COLO829 (cell line): ENCODE results near the gene TMPRSS11E.
"Not testable (repeated sequence)": the region's sequence is repeated elsewhere in the genome, so short reads cannot be mapped to it uniquely, and the experiment has no call there.

Source experiments
- DNase-seq: peaks from one replicate; pipeline ENCODE4 v3.0.0; 2012; ENCODE audit warnings: low spot score

Gene TMPRSS11E

DNA sequence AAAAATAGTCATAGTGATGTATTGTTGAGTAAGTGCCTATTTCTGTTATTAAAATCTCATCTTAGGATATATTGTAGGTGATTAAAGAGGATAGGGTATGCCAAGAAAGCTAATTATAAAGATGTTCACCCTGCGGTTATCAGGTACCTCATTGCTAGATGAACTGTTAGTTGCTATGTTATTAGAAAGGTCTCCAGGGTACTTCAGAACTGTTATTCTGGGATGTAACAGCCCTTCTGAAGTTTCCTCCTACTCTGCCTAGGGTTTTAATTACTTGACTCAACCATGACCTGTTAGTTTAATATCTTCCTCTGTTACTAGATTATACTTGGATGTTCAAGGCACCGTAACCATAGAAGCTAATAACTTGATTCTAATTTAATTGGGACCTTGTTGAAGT, 15.4 kb downstream of the TMPRSS11E start:
- no peak for DNase-seq

DNA sequence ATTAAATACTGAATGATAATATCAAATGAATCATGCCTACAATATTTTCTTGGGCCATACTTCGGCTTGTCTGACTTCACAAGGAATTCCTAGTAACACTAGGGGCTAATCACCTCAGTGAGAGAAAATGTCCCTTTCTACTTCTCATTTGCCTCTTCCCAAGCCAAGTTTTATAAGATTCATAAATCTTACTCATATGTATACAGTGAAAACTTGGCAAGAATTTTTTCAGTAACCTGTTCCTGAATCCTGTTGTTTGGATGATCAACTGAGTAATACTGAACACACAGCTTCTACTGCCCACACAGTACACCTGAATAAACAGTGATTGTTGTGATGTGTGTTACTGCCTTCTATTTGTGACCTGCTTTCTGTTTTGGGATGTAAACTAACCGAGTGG, 16.5 kb downstream of the TMPRSS11E start:
- DNase-seq: no peak

DNA sequence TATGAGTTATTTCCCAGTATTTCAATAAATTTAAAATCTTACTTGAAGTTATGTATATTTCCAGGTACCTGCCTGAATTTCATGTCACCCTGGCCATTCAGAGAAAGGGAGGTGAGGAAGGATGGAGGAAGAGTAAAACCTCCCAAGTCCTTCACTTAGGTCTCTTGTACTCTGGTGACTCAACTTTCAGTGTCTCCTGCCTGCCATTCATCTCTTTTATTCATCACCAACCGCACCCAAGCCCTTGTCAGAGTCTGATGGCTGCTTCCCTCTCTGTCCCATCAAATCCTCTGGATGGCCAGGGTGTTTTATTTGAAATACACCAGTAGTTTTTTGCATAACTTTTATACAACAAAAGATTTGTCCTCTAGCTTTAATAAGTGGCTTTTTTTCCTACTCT, 17.8 kb downstream of the TMPRSS11E start:
- no peak for DNase-seq

DNA sequence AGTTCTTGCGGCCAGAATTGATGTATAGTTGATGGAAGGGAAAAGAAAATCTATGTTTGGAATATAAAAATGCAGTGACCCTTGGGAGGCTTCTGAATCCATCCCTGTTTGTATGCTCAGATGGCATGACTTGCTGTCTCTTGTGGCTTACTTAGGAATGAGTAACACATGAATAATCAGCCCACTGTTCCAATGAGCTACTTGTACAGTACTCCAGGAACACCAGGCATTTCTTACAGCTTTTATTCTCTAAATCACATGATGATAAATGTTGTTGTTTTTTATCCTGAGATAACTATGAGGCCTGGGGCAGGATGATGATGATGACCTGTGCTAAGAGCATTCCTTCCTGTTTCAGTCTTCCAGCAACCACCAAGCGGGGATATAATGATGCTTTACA, 18.9 kb downstream of the TMPRSS11E start:
- peak; percentile 90 for DNase-seq

DNA sequence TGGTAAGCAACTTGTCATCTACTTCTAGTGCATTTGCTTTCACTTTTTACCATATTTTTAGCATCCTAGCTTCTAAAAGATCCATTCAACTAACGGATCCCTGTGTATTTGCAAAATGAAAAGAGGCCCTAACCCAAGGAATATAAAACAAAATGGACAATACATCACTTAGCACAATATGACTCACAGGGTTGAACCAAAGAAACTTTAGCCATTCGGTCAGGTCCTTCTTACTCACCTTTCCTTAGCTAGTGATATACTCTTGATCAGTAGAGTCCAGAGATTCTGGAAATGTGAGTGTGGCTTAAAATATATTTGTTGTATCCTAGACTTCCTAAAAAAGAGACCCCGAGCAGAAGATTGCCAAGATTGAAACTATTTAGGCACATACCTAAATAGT, 19.5 kb downstream of the TMPRSS11E start:
- no peak for DNase-seq

DNA sequence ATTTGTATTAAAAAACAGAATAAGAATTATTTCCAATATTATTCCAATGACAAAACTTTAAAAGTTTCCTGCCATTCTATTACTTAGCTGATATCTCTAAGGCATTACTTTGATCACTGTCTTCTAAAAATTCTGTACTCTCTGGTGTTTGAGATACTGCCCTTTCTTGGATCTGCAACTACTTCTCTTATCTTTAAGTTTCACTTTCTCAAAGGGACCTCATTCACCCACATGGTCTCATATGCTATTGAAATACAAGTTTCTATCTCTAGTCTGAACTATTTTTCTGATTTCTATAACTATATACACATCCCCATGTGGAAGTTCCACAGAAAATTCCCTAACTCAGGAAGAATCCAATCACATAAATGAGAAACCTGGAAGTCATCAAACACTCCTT, 22.2 kb downstream of the TMPRSS11E start:
- no peak for DNase-seq

DNA sequence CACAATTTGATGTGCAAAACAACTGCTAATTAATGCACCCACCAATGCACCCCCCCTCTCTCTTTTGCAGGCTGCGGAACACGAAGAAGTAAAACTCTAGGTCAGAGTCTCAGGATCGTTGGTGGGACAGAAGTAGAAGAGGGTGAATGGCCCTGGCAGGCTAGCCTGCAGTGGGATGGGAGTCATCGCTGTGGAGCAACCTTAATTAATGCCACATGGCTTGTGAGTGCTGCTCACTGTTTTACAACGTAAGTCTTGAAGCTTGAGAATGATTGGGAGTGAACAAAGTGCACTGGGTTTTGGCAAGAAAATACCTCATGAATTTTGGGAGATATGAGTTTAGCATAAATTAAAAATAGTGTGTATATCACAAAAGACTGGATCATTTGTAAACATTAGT, 28.9 kb downstream of the TMPRSS11E start:
- no peak for DNase-seq

DNA sequence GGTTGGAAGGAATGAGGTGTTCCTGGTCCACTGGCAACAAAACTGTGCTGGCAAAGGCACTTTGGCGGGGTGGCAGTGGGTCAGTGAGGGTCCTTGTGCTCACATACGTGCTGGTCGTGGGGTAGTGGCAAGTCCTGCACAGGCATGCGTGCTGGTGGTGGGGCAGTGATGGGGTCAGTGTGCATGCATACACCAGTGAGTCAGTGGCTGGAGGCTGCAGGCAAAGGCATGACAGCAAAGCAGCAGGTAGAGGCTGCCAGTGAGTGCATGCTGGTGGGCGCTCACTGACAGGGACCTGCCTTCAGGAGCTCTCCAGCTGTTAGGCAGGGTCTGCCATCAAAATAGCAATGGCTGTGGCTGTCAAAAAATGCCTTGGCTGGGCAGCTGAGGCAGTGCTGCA, 42.1 kb downstream of the TMPRSS11E start:
- DNase-seq: no peak

DNA sequence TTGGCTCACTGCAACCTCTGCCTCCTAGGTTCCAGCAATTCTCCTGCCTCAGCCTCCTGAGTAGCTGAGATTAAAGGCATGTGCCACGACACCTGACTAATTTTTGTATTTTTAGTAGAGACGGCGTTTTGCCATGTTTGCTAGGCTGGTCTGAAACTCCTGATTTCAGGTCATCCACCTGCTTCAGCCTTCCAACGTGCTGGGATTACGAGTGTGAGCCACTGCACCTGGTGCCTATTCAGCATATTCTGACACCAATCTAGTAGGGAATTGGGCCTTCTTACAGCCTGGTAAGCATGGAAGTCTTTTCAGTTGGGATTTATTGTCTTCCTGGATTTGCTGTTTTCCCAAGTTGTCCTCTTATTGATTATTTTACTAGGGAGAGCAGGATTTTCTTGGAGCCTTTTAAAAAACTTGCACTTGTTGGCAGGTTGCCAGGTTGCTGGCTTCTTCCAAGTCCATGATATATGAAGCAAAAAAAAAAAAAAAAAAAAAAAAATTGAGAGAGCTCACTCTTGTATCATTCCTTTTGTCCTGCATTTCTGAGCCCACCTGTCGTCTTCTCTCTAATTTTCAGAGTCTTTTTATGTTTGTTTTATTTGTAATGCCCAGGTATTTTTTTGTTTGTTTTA, 43.7 kb downstream of the TMPRSS11E start:
- DNase-seq: no peak

DNA sequence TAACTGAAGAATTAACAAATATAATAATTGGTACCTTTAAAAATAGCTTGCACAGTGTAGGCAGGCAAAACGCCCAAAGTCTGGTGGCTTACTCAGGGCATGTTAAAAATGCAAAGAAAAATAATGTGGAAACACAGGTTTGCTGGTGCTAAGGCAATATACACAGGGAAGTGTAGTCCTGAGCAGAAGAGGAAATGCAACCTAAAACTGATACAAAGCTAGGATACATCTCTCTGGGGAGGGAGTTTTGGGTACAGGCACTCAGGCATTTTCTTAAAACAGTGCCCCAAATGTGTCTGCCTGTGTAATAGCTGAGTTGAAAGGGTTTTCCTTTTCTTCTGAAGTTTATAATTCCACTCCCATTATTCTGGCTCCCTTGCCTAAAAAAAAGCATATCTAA, 47.4 kb downstream of the TMPRSS11E start:
- DNase-seq: no peak

DNA sequence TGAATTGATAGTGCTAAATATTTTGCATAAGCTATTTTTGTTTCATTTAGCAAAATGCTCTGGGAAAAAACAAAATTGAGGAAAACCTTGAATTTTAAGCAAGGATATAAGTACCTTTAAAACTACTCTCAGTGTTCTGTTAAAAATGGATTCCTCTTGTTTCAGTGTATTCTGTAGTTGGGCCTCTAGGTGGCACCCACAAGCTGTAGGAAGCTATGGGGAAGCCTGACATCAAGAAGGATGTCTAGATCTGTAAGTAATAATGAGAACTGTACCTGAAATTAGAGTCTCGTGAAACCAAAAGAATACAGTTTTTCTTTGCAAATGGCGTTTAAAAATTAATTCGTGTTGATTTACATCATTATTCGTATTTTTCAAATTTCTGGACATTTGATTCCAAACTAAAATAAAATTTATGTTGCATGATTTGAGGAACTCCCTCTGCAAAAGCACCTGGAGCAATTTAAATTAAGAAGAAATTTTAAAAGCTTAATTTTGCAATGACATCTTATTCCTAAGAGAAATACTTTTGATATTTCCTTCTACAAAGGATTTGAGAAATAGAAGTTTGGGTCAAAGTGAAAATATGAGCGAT, 51.2 kb downstream of the TMPRSS11E start:
- peak; percentile 32 for DNase-seq

DNA sequence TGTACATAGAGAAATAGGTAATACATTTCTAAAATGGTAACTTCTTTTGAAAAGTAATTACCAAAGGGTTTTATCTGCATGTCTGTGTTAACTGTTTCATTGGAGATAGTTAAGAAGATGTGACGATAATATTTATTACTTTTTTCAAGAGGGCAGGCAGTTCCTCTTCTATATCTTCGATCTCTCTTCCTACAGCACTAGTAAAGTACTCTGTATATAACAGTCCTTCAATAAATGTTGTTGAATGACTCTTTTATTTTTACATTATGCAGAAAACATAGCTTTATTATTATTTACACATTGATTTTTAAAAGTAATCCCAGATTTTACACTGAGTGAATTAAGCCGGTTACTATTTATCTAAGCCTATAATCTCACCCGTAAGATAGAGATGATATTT, 51.8 kb downstream of the TMPRSS11E start:
- DNase-seq: no peak

DNA sequence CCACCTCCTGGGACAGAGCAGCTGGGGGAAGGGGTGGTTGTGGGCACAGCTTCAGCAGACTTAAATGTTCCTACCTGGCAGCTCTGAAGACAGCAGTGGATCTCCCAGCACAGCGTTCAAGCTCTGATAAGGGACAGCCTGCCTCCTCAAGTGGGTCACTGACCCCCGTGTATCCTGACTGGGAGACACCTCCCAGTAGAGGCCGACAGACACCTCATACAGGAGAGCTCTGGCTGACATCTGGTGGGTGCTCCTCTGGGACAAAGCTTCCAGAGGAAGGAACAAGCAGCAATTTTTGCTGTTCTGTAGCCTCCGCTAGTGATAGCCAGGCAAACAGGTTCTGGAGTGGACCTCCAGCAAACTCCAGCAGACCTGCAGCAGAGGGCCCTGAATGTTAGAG, 56.2 kb downstream of the TMPRSS11E start:
- DNase-seq: not testable (repeated sequence)

DNA sequence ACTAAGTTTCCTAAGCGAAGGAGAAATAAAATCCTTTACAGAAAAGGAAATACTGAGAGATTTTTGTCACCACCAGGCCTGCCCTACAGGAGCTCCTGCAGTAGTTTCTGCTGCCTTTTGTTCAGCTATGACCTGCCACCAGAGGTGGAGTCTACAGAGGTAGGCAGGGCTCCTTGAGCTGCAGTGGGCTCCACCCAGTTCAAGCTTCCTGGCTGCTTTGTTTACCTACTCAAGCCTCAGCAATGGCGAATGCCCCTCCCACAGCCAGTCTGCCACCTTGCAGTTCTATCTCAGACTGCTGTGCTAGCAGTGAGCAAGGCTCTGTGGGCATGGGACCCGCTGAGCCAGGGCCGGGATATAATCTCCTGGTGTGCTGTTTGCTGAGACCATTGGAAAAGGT, 57.6 kb downstream of the TMPRSS11E start:
- DNase-seq: not testable (repeated sequence)

DNA sequence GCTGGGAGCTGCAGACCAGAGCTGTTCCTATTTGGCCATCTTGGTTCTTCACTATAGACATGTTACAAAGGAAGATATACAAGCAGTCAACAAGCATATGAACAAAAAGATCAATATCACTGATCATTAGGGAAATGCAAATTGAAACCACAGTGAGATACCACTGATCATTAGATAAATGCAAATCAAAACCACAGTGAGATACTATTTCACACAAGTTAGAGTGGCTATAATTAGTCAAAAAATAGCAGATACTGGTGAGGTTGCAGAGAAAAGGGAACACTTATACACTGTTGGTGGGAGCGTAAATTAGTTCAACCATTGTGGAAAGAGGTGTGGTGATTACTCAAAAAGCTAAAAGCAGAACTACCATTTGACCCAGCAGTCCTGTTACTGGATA, 58.2 kb downstream of the TMPRSS11E start:
- DNase-seq: not testable (repeated sequence)

DNA sequence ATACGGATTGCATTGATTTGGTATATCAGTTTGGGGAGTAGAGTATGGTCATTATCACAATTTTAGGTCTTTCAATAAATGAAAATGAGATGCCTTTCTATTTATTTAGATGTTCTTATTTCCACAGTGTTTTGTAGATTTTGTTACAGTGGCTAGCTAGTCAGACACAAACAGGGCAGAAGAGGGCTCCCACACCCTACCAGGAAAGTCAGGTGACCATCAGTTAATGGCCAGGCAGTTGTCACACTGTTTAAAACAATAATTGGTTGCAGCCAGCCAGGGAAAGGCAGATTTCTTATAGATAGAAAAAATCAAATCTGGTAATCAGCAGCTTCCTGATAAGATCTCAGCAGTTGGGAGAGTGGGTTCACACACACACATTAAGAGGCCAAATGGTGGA, 71.6 kb downstream of the TMPRSS11E start:
- no peak for DNase-seq

DNA sequence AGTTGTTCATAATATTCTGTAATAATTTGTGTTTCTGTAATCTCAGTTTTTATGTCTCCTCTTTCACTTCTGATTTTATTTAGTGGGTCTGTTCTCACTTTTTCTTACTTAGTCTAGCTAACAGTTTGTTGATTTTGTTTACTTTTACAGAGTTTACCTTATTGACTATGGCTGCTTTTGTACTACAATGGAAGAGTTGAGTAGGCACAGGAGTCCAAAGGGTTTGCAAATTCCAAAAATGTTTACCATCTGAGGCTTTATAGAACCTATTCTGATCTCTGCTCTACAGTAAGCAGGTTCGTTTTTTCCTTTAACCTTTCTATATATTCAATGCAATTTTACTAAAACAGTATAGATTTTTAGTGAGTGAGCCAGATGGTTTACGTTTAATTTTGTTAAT, 73.7 kb downstream of the TMPRSS11E start:
- no peak for DNase-seq

DNA sequence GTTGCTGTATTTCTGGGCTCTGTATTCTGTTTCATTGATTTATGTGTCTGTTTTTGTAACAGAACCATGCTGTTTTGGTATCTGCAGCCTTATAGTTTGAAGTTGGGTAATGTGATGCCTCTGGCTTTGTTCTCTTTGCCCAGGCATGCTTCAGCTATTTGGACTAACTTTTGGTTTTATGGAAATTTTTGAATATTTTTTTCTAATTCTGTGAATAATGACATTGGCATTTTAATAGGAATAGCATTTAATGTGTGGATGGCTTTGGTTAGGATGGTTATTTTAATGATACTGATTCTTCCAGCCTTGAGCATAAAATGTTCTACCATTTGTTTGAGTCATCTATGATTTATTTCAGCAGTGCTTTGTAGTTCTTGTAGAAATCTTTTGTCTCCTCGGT, 75.0 kb downstream of the TMPRSS11E start:
- DNase-seq: not testable (repeated sequence)

DNA sequence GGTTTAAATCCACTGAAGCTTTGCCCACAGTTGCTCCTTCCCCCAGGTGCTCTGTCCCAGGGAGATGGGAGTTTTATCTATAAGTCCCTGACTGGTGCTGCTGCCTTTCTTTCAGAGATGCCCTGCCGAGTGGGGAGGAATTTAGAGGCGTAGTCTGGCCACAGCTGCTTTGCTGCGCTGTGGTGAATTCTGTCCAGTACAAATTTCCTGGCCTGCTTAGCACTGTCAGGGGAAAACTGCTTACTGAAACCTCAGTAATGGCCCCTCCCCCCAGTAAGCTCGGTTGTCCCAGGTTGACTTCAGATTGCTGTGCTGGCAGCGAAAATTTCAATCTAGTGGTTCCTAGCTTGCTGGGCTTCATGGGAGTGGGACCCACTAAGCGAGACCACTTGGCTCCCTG, 88.7 kb downstream of the TMPRSS11E start:
- DNase-seq: no peak

DNA sequence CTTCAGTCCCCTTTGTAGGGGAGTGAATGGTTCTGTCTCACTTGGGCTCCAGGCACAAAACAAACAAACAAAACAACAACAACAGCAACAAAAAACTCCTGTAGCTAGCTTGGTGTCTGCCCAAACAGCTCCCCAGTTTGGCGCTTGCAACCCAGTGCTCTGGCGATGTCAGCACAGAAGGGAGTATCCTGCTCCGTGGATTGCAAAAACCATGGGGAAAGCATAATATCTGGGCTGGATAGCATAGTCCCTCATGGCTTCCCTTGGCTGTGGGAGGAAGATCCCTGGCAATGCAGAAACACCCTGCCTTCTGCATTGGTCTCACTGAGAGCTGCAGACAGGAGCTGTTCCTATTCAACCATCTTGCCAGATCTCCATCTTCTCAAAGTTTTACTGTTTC, 89.1 kb downstream of the TMPRSS11E start:
- no peak for DNase-seq

DNA sequence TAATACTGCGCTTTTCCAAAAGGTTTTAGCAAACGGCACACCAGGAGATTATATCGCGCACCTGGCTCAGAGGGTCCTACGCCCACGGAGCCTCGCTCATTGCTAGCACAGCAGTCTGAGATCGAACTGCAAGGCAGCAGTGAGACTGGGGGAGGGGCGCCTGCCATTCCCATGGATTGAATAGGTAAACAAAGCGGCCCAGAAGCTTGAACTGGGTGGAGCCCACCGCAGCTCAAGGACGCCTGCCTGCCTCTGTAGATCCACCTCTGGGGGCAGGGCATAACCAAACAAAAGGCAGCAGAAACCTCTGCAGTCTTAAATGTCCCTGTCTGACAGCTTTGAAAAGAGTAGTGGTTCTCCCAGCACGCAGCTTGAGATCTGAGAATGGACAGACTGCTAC, 95.5 kb downstream of the TMPRSS11E start:
- DNase-seq: not testable (repeated sequence)
